Anterior cingulate cortex (tissue), 58 donors: ENCODE results near the gene PHB1.
"Not testable (repeated sequence)": the region's sequence is repeated elsewhere in the genome, so short reads cannot be mapped to it uniquely, and the experiment has no call there.

Source experiments
- DNase-seq, 58 donors: peaks; one replicate each; lab custom pipeline; 2025; lab: John Stamatoyannopoulos, UW

The PHB1 gene

GRCh38 chr17:49439673-49440571 is 25.2 kb upstream of the PHB1 start:
- no peak for DNase-seq

- DNase-seq, result no peak
Observed at GRCh38 chr17:49439305-49439672, 24.6 kb upstream of the PHB1 start.

DNA sequence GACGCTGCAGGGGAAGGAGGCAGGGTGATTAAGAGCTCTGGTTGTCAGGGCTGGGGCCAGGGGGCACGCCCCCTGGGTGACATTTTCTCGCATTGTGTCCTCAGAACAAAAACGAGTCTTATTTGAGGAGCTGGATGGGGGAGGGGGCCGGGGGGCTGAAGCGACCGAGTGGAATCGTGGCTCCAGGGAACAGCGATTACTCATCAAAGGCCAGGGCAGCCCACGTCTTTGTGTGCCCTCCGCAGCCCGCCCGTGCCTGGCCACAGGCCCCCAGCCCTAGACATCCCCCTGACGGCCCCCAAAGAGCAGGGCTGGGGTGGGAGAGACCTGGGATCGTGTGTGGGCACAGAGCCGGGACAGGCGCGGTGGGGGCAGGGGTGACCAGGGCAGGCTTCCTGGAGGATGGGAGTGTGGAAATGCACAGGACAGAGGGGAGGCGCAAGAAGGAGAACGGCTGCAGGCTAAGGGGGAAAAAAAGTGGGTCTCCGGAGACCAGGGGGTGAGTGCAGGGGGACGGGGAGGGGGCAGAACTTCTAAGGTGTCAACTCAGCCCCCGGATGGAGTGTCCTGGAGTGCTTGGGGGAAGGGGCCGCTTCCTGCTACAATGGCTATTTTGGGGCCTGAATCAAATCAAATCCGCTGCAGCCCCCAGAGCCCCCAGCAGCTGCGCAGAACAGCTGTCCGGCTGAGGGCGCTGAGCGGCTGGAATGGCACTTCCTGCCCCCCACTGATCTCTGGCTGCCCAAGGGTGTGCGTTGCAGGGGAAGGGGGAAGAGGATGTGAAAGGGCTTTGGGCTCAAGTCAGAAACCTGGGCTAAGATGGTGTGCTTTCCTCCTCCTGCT is 24.0 kb upstream of the PHB1 start:
- DNase-seq, result peak in 3 of 58 donors; percentile 22 to 70 (median 32)

- DNase-seq, result no peak
Observed at GRCh38 chr17:49437696-49438435, 23.2 kb upstream of the PHB1 start.

DNA sequence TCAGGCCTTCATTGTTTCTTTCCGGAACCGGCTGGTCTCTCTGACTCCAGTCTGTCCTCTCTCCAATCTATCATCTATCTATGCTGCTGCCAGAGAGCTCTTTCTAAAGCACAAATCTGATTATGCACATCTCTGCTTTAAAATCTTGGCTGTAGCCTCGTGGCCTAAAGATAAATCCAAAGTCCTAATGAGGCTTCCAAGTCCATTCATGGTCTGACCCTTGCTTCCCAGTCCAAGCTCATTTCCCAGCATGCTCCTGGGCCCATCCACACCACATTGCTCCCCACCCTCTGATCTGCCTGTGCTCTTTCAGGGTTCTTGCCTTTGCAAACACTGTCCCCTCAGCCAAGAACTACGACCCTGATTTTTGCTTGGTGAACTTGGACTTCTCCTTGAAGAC is 21.5 kb upstream of the PHB1 start:
- DNase-seq, result no peak

GRCh38 chr17:49435671-49436029 is 21.0 kb upstream of the PHB1 start:
- no peak for DNase-seq

GRCh38 chr17:49434821-49435670 is 20.4 kb upstream of the PHB1 start:
- DNase-seq, result peak in 29 of 58 donors; percentile 2 to 52 (median 17)

DNA sequence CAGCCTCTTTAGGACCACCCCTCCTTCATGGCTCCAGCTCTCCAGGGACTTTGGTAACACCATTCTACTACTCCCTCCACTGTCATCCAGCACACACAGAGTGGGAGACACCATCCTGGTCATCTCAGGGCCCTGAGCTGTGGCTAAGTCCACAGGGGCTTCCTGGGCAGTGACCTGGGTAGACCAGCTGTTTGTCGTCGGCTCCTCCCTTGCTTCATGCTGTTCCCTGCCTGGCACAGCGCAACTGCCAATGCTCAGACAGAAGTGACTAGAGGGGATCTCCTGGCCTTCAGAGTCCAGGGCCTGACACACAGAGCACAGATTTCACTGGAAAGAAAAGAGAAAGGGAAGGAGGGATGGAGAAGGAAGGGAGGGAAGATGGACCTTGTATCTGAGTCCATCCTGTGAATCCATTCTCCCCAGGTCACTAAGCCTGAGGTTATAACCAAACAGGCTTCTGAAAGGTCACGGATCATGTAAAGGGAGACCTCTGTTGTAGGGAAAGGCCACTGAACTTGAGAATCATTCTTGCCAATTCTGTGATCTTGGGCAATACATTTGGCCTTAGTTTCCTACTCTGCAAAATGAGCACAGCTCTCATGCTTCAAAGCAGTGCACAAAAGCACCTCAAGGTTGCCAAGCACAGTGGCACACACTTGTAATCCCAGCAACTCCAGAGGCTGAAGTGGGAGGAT is 18.5 kb upstream of the PHB1 start:
- no peak for DNase-seq

DNA sequence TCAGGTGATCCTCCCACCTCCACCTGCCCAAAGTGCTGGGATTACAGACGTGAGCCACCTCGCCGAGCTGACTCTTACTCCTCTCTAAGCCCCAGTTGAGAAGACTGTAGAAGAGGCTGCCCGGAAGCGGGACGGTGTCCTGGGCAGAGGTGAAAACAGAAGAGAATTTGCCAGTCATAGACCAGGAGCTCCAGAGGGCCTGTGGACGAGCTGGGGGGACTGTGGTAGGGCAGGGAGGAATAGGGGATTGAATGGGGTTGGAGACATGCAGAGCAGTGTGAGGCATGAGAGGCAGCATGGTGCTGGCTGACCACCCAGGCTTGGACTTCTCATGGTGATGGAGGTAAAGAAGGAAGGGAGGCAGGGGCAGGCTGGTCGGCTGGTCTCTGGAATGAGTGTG is 17.1 kb upstream of the PHB1 start:
- no peak for DNase-seq

DNA sequence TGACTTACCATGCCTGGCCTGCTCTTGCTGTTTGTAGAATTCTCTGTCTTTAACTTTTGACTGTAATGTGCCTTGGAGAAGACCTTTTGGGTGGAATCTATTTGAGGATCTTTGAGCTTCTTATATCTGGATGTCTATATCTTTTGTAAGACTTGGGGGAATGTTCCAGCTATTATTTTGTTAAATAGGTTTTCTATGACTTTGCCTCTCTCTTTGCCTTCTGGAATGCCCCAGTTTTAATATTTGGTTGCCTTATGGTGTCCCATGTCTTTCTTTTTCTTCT is 10.3 kb upstream of the PHB1 start:
- DNase-seq, result no peak

- DNase-seq, result not testable (repeated sequence)
Observed at GRCh38 chr17:49424276-49425003, 9.8 kb upstream of the PHB1 start.

DNA sequence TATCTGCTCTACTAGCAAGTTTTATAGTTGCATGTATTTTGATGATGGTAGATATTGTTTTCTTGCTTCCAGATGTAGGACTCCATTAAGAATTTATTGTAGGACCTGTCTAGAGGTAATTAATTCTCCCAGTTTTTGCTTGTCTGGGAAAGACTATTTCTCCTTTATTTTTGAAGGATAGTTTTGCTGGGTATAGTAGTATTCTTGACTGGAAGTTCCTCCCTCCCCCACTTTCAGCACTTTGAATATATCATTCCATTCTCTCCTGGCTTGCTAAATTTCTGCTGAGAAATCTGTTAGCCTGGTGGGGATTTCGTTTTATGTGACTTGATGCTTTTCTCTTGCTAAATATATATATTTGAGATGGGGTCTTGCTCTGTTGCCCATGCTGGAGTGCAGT is 8.0 kb upstream of the PHB1 start:
- DNase-seq, result no peak

DNA sequence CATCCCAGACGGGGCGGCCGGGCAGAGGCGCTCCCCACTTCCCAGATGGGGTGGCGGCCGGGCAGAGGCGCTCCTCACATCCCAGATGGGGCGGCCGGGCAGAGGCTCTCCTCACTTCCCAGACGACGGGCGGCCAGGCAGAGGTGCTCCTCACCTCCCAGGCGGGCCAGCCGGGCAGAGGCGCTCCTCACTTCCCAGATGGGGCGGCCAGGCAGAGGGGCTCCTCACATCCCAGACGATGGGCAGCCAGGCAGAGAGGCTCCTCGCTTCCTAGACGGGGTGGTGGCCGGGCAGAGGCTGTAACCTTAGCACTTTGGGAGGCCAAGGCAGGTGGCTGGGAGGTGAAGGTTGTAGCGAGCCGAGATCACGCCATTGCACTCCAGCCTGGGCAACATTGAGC is 5.1 kb upstream of the PHB1 start:
- DNase-seq, result not testable (repeated sequence)

- not testable (repeated sequence) for DNase-seq
Observed at GRCh38 chr17:49418754-49419740, 4.4 kb upstream of the PHB1 start.

- no peak for DNase-seq
Observed at GRCh38 chr17:49414271-49414621, 436 bp downstream of the PHB1 start.

DNA sequence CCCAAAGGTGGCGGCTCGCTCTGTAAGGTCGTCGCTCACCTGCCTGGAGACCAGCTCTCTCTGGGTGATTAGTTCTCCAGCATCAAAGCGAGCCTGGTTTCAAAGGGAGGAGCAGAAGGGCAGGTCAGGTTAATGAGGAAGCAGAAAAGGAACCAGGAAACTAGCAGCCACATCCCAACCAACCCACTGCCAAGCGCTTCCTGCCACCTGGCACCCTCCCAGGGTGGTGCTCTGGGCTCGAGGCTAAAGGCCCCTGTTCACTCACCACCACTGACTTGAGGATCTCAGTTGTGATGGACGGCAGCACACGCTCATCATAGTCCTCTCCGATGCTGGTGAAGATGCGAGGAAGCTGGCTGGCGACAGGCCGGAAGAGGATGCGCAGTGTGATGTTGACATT is 5.6 kb downstream of the PHB1 start:
- no peak for DNase-seq

- peak in 37 of 58 donors; percentile 12 to 57 (median 41) for DNase-seq
Observed at GRCh38 chr17:49407981-49408501, 6.6 kb downstream of the PHB1 start.

DNA sequence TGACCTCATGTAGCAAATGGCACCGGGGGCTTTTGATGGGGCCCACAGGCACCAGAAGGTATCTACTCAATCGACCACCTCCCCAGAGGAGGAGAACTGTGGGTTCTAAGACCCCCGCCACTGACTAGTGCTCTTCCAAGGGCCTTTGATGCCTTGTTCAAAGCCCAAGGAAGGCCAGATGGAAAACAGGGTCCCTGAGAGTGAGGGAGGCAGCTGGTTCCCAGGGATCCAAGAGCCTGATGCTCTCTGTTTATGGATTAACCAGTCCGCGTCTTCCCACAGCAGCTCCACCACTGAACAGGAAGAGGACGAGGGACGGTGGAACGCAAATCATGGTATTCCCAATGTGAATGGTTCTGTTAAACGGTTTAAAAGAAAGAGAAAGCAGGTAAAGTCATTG is 7.6 kb downstream of the PHB1 start:
- DNase-seq, result no peak
